ENCODE data around the gene L3MBTL3. TPM values are rescaled to one million over a fixed set of nuclear protein-coding genes. Genes with fewer than 3 reads are reported as not detected.

Gene L3MBTL3
- polyA plus RNA-seq, 2 of the 4 experiments (the other 2 are of a cell fraction): 3.0 to 5.9 TPM

DNA sequence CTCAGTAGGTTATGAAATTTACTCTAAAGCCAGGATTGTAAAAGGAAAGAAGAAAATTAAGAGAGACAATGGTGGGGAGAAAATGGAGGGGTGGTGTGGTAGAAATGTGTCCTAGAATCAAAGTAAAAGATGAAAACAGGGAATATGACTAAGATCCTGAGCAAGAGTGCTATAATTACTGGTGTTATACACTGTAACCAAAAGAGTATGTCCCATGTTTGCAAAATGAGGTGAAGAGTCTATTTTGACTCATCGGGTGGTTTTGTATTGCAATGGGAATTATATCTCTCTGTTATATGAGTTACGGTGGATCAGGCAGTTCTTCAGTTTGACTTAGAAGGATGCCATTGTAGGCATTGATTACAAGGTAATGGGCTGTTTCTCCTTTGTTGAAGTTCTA is 8.5 kb downstream of the L3MBTL3 start (continued):
- TF ChIP-seq EP300 (IDR thresholded peaks at IDR 0.05) (no peak), MAX (IDR thresholded peaks at IDR 0.05) (no peak), CHD4 (IDR thresholded peaks at IDR 0.05; ENCODE audit: borderline replicate concordance) (no peak), KDM5A (IDR thresholded peaks at IDR 0.05) (no peak)

DNA sequence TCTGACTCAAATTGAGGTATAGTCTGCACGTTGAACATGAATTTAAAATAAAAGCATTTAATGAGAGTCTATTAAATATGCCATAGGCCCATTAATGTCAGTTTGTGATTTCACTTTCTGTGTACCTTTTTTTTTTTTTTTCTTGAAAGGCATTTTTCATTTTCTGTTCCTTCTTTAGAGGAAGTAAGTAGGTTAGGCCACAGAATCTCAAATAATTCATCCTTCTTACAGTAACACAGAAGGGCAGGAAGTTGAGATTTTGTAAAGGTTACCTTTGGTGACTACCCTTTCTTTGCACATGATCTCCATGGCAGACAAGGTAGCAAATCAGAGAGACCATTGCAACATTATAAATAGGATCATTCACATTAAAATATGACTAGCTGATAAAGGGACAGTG is 9.6 kb downstream of the L3MBTL3 start:
- Histone ChIP-seq H3K27ac (no peak overlapping the region), H3K9me3 (no peaks in the 10 kb centered on the region), H3K4me1 (no peaks in the 10 kb centered on the region), H3K4me2 (no peak overlapping the region), H3K4me3 (no peak overlapping the region)
- ChIA-PET CTCF (interaction anchor here (1.5 kb wide), 1 partner anchor 430 kb away, joined by 3 read pairs; no protein-coding TSS in a partner anchor), POLR2A (no interaction called here)
- TF ChIP-seq HOXB13 (CRISPR knock-in tag; IDR thresholded peaks at IDR 0.05; ENCODE audit: low read depth): no peak
- TF ChIP-seq RNF2 (IDR thresholded peaks at IDR 0.05; ENCODE audit: borderline replicate concordance, low read depth): no peak
- no peak for TF ChIP-seq RARB (CRISPR knock-in tag; IDR thresholded peaks at IDR 0.05)
- TF ChIP-seq BHLHE40 (IDR thresholded peaks at IDR 0.05; ENCODE audit: low read depth, low read length): no peak
- no peak for TF ChIP-seq CHD4 (IDR thresholded peaks at IDR 0.05; ENCODE audit: borderline replicate concordance)
- TF ChIP-seq REST (IDR thresholded peaks at IDR 0.05): no peak
- TF ChIP-seq JUNB (IDR thresholded peaks at IDR 0.05): no peak
- TF ChIP-seq HMGXB4 (CRISPR knock-in tag; IDR thresholded peaks at IDR 0.05; ENCODE audit: borderline replicate concordance): no peak
- TF ChIP-seq, protein P1, sequence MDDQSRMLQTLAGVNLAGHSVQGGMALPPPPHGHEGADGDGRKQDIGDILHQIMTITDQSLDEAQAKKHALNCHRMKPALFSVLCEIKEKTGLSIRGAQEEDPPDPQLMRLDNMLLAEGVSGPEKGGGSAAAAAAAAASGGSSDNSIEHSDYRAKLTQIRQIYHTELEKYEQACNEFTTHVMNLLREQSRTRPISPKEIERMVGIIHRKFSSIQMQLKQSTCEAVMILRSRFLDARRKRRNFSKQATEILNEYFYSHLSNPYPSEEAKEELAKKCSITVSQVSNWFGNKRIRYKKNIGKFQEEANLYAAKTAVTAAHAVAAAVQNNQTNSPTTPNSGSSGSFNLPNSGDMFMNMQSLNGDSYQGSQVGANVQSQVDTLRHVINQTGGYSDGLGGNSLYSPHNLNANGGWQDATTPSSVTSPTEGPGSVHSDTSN (IDR thresholded peaks at IDR 0.05): no peak
- no peak for TF ChIP-seq POLR2A (IDR thresholded peaks at IDR 0.05; ENCODE audit: low read length)
- TF ChIP-seq, protein P2, sequence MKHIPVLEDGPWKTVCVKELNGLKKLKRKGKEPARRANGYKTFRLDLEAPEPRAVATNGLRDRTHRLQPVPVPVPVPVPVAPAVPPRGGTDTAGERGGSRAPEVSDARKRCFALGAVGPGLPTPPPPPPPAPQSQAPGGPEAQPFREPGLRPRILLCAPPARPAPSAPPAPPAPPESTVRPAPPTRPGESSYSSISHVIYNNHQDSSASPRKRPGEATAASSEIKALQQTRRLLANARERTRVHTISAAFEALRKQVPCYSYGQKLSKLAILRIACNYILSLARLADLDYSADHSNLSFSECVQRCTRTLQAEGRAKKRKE (CRISPR knock-in tag; IDR thresholded peaks at IDR 0.05; ENCODE audit: low read depth): no peak
- TF ChIP-seq, protein P3, sequence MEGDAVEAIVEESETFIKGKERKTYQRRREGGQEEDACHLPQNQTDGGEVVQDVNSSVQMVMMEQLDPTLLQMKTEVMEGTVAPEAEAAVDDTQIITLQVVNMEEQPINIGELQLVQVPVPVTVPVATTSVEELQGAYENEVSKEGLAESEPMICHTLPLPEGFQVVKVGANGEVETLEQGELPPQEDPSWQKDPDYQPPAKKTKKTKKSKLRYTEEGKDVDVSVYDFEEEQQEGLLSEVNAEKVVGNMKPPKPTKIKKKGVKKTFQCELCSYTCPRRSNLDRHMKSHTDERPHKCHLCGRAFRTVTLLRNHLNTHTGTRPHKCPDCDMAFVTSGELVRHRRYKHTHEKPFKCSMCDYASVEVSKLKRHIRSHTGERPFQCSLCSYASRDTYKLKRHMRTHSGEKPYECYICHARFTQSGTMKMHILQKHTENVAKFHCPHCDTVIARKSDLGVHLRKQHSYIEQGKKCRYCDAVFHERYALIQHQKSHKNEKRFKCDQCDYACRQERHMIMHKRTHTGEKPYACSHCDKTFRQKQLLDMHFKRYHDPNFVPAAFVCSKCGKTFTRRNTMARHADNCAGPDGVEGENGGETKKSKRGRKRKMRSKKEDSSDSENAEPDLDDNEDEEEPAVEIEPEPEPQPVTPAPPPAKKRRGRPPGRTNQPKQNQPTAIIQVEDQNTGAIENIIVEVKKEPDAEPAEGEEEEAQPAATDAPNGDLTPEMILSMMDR (IDR thresholded peaks at IDR 0.05): no peak
- no peak for TF ChIP-seq MAZ (IDR thresholded peaks at IDR 0.05; ENCODE audit: borderline replicate concordance, low read depth, low read length)
- no peak for TF ChIP-seq ZFP36 (IDR thresholded peaks at IDR 0.05; ENCODE audit: borderline replicate concordance, partially characterized antibody)
- TF ChIP-seq KDM1A (IDR thresholded peaks at IDR 0.05; ENCODE audit: low read depth): no peak
- TF ChIP-seq TP53 (CRISPR knock-in tag; IDR thresholded peaks at IDR 0.05): no peak
- DNase-seq (ENCODE audit: low read depth in 1 of 2, low spot score in 1 of 2): no peak
- no peak for ATAC-seq
- FAIRE-seq: no peak
- 54% methylated on average over 1 of the region's 1 CpG for WGBS (ENCODE audit: missing lambda C conversion rate)

Measured in A549 (cell line).